Measurements from ENCODE around the gene SARDH.
A peak's percentile ranks its signal among the peaks of the same experiment; 100 is the strongest.

The SARDH gene

DNA sequence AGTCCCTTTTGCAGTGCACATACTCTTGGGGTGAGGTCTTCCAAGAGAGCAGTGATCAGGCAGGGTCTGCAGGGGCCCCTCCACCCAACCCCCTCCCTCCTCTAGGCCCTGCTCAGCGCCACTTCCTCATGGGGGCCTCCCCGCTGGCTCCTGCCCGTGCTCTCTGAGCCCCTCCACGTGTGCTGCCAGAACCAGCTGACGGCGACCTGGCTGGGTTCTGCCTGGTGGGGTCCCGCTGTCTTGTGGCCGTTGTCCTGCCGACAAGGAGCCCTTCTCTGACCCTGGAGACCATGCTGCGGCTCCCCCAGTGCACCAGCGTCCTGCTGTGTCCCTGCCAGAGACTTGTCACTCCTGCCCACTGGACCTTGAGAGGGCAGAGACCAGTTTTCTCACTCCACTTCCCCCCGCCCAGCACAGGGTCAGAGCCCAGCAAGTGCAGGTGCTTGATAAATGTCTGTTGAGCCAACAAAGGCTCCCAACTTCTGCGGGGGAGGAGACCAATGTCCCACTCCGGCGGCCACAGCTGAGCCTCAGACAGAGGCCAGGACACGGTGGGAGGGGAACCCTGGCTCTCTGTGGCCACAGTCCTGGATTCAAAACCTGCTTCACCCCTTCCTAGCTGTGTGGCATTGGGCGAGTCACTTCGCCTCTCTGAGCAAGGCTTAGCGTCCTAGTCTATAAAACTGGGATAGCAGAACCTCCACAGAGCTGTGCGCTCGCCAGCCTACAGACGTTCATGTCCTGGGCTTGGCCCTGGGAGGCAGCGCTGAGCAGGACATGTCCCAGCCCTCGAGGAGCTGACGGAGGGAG lies 24.8 kb downstream of the SARDH start:
- no peak for DNase-seq

DNA sequence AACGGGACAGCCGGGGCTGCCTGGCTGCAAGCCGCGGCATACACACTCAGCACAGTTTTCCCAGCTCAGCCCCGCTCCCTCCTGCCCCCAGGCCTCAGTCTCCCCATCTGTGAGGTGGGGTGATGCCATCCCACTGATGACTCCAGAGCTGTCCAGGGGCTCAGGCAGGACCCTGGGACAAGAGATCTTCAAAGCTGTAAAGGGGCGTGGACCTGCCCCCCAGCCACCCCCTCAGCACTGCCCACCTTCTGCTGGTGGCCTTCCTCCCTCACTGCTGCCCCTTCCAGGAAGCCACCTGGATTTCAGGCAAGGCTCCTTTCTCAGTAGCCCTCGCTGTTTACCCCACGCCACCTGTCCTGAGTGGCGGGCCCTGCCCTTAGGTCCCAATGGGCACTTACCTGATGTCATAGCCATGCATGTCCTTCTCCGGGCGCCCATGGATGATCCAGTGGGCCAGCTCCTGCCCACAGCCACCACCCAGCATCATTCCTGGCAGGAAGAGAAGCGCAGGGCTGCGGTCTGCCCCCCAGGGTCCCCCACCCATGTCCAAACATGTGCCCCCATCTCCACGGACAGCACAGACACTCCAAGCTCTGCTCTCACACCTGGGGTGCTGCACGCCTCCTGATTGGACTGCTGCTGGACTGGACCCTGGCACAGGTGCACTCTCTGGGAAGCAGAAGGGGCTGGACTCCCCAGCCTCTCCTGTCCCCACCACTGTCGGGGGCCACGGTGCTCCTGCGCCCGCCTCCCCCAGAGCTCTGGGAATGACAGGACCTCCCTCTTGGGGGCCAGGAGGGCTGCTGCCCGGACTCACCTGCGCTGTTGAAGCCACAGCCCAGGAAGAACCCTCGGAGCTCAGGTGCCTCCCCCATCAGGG lies 25.7 kb downstream of the SARDH start:
- peak; percentile 39 for DNase-seq

GRCh38 chr9:133711428-133712220 lies 26.5 kb downstream of the SARDH start:
- peak; percentile 40 for DNase-seq

- DNase-seq = peak; percentile 42
Observed at GRCh38 chr9:133710661-133711427, 27.3 kb downstream of the SARDH start.

DNA sequence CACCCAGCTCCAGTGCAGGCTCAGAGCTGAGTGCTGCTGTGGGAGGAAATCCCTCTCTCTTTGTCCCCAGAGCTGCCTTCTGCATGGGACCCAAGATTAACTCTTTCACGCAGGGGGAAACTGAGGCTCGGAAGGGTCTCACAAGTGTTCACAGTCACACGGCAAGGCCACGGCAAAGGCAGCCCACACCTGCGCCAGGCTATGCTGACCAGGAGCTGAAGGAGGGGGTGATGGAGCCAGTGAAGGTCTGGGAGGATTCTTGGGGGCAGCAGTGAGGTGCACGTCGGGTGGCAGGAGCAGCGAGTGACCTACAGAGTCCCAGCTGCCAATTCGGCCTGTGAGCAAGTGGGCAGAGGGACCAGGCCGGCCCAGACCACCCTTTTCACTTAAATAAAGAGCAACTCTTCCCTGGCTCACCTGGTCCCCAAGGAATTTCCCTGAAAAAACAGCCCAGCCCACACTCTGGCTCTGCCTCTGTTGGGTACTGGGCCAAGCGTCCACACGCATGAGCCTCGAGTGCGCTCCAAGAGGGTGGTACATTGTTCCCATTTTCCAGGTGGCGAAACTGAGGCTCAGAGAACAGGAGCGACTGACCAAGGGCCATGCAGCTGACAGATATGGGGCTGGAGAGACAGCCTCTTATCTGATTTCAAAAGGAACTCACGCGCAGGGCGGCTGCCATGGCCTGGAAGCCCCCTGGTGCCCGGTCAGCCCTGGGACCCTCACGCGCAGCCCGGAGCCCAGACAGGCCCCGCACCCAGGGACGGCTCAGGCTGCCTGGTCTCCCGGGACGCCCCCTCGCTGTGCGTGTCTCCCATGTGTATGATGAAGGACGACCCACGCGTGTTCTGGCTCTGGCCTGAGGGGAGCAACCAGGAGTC lies 28.2 kb downstream of the SARDH start:
- peak; percentile 28 for DNase-seq

DNA sequence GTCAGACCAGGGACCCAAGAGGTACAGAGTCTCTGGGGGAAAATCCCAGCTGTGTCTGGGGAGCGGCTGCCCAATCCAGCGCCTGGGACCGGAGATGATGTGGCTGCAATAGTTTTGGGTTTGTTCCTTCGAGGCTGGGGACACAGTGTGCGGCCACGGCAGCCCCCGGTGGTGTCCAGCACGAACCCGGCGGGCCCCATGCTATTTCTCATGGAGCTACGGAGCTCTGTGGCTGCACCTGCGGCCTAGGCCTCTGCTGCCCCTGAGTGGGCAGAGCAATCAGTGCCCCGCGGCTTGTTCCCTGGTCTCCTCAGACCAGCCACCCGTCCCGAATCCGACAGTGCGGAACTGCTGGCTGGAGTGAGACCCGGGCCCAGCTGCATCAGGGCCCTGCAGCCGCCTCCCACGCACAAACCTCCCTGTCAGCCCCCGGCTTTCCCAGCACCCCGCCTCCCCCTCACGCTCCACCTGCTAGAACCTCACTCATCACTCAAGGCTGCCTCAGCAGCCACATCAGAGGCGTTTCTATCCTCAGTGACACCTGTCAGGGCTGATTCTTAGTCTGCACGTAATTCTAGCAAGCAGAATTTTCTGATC lies 29.0 kb downstream of the SARDH start:
- DNase-seq = peak; percentile 48

- peak; percentile 32 for DNase-seq
Observed at GRCh38 chr9:133708246-133709014, 29.7 kb downstream of the SARDH start.

DNA sequence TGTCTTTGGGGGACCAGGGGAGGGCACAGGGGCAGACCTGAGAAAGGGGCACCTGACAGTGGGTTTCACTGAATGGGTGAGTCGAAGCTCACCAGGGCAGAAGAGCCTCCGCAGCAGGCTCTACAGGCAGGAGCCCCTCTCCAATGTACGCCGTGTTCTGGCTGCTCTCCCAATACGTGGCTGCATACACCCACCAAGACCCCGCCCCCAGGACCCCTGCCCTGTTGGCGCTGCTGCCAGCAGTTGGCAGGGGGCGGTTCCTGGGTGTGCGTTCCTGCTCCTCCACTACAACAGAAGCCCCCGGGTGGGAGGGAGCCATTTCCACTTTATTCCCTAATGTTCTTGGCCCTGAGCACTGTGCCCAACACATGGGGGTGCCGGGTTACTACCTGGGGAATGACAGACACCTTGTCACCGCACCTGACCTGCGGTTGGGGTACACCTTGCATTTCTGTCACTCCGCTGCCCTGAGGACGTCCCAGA lies 30.3 kb downstream of the SARDH start:
- peak; percentile 33 for DNase-seq

DNA sequence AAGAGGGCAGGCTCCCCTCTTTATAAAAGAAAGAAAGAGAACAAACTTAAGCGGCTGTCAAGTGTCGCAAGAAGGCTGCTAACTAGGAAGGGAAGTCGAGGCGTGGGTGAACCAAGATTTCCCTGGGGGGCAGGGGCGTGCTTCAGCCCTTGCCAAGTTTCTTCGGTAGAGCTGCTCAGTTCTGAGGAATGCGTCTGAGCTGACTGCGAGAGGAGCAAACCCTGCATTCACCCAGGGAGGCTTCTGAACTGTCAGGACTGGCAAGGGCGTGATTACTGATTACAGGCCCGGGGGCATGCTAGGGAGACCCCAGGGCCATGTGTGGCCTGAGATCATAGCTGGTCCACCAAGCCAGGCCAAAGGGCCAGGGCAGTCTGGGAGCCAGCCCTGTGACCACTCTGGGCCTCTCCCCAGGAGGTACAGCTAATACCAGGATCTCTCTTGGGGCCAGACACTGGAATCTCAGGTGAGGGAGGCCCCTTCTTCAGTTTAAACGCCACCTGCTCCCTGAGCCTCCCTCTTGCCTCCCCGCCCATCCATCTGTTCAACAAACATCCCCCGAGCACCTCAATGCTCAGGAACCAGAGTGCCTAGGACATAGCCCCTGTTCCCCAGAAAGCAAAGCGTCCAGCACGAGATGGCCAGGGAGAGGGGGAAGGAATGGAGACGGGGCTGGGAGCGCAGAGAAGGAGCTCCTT lies 30.9 kb downstream of the SARDH start:
- DNase-seq = peak; percentile 62

DNA sequence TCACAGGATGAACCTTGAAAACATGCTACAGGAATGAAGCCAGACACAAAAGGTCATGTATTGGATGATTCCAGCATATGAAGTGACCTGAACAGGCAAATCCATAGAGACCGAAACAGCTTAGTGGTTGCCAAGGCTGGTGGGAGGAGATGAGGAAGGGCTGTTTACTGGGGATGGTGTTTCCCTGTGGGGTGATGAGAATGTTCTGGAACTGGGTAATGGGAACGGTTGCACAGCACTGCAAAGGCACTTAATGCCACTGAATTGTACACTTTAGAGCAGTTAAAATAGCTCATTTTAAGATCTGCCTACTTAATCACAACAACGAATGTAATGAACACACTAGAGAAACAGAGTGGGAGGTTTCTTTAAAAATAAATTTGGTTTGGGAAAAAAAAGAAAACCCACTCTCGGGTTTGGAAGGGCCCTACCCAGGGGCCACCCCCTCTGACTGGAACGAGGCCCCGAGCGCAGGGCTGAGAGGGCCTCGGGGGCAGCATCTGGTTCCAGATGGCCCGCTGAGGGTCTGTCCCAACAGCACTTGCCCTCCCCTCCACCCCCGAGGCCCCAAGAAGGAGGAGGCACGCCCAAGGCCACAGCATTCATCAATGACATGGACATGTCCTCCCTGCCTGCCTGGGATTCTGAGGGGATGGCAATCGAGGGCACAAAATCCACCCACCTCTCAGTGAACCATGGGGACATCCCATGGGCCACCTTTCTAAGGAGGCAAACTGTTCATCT lies 31.7 kb downstream of the SARDH start:
- peak; percentile 39 for DNase-seq

GRCh38 chr9:133705576-133705975 lies 32.6 kb downstream of the SARDH start:
- no peak for DNase-seq

DNA sequence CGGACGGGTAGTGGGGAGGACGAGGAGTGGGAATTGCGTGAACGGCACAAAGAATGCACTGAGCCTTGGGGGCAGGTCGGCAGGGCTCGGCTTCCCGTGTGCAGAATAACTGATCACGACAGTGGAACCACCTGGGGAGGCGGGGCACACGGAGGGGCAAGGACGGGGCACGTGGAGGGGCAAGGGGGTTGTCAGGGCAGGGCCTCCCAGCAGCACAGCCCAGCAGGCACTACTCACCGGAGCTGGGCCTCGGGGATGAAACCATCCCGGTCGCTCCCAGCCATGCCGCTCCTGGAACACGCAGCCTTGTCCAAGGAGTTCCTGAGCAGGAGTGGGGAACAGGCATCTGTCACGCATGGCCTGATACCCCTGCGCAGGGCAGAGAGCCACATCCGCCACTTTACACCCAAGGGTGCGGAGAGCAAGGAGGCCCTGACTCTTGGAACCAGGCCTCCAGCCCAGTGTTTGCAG lies 33.4 kb downstream of the SARDH start:
- DNase-seq = peak; percentile 35

DNA sequence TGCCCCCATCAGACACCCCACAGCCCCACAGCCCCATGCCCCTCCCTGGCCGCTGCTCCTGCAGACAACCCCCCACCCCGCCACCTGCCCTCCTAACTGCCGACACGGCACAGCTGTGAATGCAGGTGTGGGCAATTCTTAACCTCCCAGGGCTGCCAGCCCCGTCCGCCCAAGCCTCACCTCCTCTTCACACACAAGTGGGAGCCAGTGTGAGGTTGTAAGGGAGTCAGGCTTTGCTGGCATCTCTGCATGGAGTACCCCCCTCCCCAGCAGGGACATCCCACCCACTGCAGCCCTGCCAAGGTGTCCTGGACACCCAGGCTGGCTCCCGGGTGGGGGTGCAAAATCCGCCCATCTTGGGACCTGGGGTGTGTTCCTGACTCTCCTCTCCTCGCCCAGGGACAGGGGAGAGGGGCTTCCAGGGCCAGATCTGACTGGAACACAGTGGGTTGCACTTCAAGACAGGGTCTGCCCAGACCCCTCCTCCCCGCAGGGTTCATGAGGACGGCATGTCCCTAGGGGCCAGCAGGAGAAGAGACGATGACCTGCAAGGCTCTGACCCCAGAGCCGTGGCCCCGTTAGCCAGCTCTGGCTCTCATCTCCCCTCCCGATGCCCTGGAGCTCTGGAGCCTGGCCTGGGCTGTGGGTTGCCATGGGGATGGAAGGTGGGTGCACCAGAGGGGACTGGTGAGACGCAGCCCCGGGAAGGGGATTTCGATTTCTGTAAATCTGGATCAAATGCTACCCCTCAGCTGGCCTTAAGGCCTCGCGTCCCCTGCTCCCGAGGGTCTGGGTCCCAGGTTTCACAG lies 34.4 kb downstream of the SARDH start:
- peak; percentile 43 for DNase-seq

DNA sequence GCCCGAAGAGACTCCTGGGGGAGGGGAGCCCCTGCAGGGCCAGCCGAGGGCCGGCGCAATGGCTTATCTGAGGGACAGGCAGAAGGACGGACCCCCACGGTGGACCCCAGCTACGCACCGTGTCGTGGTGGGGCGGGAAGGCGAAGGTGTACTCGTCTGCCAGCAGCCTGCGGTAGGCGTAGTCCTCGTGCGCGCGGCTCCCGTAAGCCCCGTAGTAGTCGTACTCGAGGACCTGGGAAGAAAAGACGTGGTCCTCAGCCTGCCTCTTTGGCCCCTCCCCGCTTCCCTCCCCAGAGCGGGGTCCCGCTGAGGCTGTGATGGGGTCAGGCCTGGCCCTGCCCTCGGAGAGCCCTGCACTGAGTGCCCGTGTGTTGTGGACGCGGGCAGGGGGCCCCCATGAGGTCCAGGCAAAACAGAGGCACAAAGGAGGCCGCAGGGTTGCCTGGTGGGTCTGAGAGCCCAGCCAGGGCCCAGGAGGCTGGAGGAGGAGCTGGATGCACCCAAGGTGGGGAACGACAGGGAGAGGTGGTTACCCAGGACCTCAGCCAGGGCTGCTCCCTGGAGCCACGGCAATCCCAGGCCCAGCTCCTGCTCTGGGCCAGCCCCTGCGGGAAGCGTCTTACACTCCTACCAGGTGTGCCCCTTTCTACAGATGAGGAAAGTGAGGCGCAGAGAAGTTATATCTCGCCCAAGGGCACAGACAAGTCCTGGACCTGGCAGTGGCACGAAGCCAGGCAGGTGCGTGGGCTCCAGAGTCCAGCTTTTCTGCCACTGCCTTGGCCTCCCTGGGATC lies 35.2 kb downstream of the SARDH start:
- DNase-seq = peak; percentile 45

GRCh38 chr9:133701981-133702797 lies 36.0 kb downstream of the SARDH start:
- DNase-seq = peak; percentile 83
